Muscle layer of duodenum (tissue), 2 donors: Measurements from ENCODE around the gene RPS6KA3.
A peak's percentile ranks its signal among the peaks of the same experiment; 100 is the strongest.

Experiments used
- H3K27ac ChIP-seq: one replicate; pipeline ENCODE4 v1.7.0; 2013; ENCODE audit warnings: mild to moderate bottlenecking, low read length
- H3K27me3 ChIP-seq: one replicate; pipeline ENCODE4 v1.7.0; 2013; ENCODE audit warnings: low read depth, mild to moderate bottlenecking, control low read depth, low read length
- H3K36me3 ChIP-seq, 2 donors: one replicate each; pipeline ENCODE4 v1.7.0; 2013; ENCODE audit warnings: low read length in 2 of 2, control low read depth in 1 of 2, mild to moderate bottlenecking in 1 of 2; ENCODE audit not compliant: insufficient read depth in 2 of 2, control insufficient read depth in 1 of 2
- H3K4me1 ChIP-seq, 2 donors: one replicate each; pipeline ENCODE4 v1.7.0; 2013; ENCODE audit warnings: low read length in 2 of 2, mild to moderate bottlenecking in 2 of 2, control low read depth in 1 of 2, moderate library complexity in 1 of 2; ENCODE audit not compliant: insufficient read depth in 2 of 2, control insufficient read depth in 1 of 2
- H3K4me3 ChIP-seq, 2 donors: one replicate each; pipeline ENCODE4 v1.7.0; 2013; ENCODE audit warnings: low read length in 2 of 2, low read depth in 1 of 2, mild to moderate bottlenecking in 1 of 2
- H3K9me3 ChIP-seq, 2 donors: one replicate each; pipeline ENCODE4 v1.7.0; 2013; ENCODE audit warnings: low read length in 2 of 2, control low read depth in 1 of 2, mild to moderate bottlenecking in 1 of 2; ENCODE audit not compliant: control insufficient read depth in 1 of 2
- donor health status: healthy.

The RPS6KA3 gene

GRCh38 chrX:20284444-20284843 lies 17.7 kb upstream of the RPS6KA3 start:
- Histone ChIP-seq H3K4me1 (no peaks in the 10 kb centered on the region), H3K27me3 (no peaks in the 10 kb centered on the region), H3K9me3 (no peaks in the 10 kb centered on the region), H3K27ac (no peak overlapping the region), H3K4me3 (no peak overlapping the region), H3K36me3 (no peaks in the 10 kb centered on the region)

DNA sequence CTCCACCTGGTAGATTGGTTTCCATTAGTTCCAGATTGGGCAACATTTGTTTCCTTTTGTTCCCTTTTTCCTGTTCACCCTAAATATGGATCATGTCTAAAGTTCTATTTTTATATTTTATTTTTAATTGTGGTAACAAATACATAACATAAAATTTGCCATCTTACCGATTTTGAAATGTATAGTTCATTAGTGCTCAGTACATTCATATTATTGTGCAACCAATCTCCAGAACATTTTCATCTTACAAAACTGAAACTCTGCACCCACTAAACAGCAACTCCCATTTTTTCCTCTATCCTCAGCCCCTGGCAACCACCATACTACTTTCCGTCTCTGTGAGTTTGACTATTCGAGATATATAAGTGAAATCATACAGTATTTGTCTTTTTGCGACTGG lies 14.2 kb upstream of the RPS6KA3 start:
- no peaks in the 10 kb centered on the region for H3K36me3 ChIP-seq
- no peaks in the 10 kb centered on the region for H3K27me3 ChIP-seq
- no peak overlapping the region for H3K27ac ChIP-seq
- H3K4me1 ChIP-seq, result no peaks in the 10 kb centered on the region
- no peaks in the 10 kb centered on the region for H3K9me3 ChIP-seq
- H3K4me3 ChIP-seq, result no peak overlapping the region

DNA sequence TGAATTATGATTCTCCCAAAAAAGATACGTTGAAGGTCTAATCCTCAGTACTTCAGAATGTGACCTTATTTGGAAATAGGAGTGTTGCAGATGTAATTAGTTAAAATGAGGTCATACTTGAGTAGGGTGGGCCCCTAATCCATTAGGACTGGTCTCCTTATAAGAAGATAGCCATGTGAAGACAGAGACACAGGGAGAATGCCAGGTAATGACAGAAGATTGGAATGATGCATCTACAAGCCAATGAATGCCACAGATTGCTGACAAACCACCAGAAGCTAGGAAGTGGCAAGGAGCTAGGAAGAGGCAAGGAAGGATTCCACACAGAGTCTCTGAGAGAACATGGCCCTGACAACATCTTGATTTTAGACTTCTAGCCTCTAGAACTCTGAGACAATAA lies 7.4 kb upstream of the RPS6KA3 start:
- H3K4me1 ChIP-seq, result no peaks in the 10 kb centered on the region
- no peaks in the 10 kb centered on the region for H3K36me3 ChIP-seq
- no peak overlapping the region for H3K27ac ChIP-seq
- H3K9me3 ChIP-seq, result no peaks in the 10 kb centered on the region
- no peaks in the 10 kb centered on the region for H3K27me3 ChIP-seq
- no peak overlapping the region for H3K4me3 ChIP-seq

DNA sequence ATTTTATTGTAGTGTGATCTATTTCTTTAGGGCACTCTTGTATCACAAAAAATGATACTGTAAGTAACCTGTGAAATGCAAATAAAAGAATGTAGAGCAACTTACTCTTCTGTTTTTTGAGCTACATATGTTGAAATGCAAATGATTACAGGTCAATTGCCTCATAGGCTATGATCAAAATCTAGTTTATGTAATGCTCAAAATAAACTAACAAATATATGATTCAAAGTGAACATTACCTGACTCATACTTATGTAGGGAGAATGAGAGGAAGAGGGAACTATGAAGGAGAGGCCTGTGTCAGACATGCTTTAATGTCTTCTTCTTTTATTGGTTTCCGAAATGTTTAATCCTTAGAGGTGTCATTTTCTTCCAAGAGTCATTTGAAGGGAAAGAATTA lies 5.0 kb upstream of the RPS6KA3 start:
- Histone ChIP-seq H3K27ac (no peak overlapping the region), H3K36me3 (no peaks in the 10 kb centered on the region), H3K9me3 (no peaks in the 10 kb centered on the region)

DNA sequence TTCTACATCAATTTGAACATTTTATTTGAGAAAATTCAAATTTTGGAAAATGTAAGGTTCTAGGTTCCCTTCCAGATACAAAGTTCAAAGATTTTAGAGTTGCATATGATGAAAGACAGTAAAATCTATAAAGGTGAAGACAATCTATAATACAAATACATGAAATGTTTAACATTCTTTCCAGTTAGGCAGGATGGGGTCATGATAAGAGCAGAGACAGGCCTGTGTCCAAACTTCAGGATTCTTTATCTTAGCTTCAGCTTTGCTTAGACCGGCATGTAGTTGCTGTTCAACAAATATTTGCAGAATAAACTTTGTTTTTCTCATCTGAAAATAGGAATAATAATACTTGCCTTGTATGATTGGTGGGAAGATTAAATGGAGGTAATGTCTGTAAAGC lies 4.5 kb upstream of the RPS6KA3 start:
- H3K9me3 ChIP-seq, result no peaks in the 10 kb centered on the region
- no peaks in the 10 kb centered on the region for H3K27me3 ChIP-seq
- H3K4me3 ChIP-seq, result no peak overlapping the region
- no peak overlapping the region for H3K27ac ChIP-seq
- H3K4me1 ChIP-seq, result no peaks in the 10 kb centered on the region
- no peaks in the 10 kb centered on the region for H3K36me3 ChIP-seq

More for the DNA sequence above, 5.0 kb upstream of the RPS6KA3 start:
- Histone ChIP-seq H3K4me1 (no peaks in the 10 kb centered on the region), H3K4me3 (no peak overlapping the region), H3K27me3 (no peaks in the 10 kb centered on the region)

DNA sequence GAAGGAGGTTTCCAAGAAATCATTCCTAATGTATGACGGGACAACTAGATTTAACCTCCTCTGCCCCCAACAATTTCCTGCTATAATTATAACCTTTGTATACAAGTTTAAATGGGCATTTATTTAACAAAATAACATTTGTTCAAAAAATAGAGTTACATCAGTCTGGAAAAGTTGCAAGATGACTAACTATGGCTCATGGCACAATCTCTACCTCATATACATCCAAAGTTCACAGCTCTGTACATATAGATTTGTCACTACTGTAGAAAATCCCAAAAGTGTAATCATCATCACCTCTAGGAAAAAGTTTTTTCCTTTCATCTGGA lies 3.8 kb upstream of the RPS6KA3 start:
- Histone ChIP-seq H3K27ac (no peak overlapping the region), H3K4me1 (no peaks in the 10 kb centered on the region), H3K36me3 (no peaks in the 10 kb centered on the region), H3K27me3 (no peaks in the 10 kb centered on the region), H3K9me3 (no peaks in the 10 kb centered on the region), H3K4me3 (no peak overlapping the region)

GRCh38 chrX:20269848-20270561 lies 3.3 kb upstream of the RPS6KA3 start:
- no peaks in the 10 kb centered on the region for H3K4me1 ChIP-seq
- no peak overlapping the region for H3K4me3 ChIP-seq
- H3K27me3 ChIP-seq, result no peaks in the 10 kb centered on the region
- no peak overlapping the region for H3K27ac ChIP-seq
- no peaks in the 10 kb centered on the region for H3K9me3 ChIP-seq
- no peaks in the 10 kb centered on the region for H3K36me3 ChIP-seq

GRCh38 chrX:20267931-20268701 lies 1.4 kb upstream of the RPS6KA3 start:
- Histone ChIP-seq H3K27me3 (no peaks in the 10 kb centered on the region), H3K9me3 (no peaks in the 10 kb centered on the region), H3K4me1 (peaks cover 6 to 7% of the 10 kb centered on the region in 2 donors), H3K4me3 (peak overlapping the region; percentile 53 to 60), H3K27ac (peak overlapping the region; percentile 45), H3K36me3 (no peaks in the 10 kb centered on the region)

- H3K9me3 ChIP-seq, result no peaks in the 10 kb centered on the region
- H3K4me3 ChIP-seq, result peak overlapping the region; percentile 53 to 60
- H3K27ac ChIP-seq, result peak overlapping the region; percentile 45
Observed at GRCh38 chrX:20267607-20267930, 860 bp upstream of the RPS6KA3 start.

DNA sequence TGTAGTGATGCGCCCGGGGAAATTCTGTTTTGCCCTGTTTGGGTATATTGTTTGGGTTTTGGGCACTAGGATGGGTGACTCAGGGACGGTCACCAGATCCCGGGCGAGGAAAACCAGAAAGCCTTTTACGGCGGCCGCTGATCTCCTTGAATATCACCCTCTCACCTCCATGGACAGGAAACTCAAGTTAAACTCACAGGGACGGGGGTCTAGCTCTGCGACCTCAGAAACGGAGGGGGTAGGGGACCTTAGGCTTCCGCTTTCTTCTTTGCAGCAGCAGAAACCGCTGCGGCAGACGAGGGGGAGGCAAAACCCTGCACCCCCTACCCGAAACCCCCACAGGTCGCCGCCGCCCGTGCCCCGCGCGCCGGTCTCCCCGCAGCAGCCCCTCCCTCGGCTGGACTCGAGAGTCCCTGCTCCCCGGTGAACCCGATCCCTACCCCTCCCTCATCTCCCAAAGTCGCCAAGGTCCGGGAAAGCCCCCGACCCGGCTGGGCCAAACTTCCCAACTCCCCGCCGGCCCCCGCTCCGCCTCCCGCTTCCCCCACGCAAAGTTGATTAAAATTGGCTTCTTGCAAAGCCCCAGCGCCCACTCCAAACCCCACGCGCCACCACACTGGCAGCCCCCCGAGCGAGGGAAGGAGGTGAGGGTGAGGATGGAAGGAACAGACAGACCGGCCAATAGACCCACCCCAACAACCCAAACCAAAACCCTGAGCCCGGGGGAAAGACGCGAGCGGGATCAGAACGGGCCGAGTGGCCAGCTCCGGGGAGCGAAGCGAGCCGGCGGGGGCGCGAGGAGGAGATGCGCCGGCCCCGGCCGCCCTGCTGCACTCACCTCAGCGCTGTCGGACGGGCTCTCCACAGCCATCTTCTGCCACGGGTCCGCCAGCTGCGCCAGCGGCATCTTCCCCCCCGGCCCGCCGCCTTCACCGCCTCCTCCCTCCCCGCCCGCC lies 705 bp downstream of the RPS6KA3 start:
- H3K27me3 ChIP-seq, result no peaks in the 10 kb centered on the region
- H3K9me3 ChIP-seq, result no peaks in the 10 kb centered on the region
- peaks cover 6 to 8% of the 10 kb centered on the region in 2 donors for H3K4me1 ChIP-seq
- peak overlapping the region; percentile 94 for H3K27ac ChIP-seq
- H3K36me3 ChIP-seq, result no peaks in the 10 kb centered on the region
- H3K4me3 ChIP-seq, result peak overlapping the region; percentile 66 to 77

More at GRCh38 chrX:20267607-20267930, 860 bp upstream of the RPS6KA3 start:
- Histone ChIP-seq H3K4me1 (peaks cover 6 to 8% of the 10 kb centered on the region in 2 donors), H3K36me3 (no peaks in the 10 kb centered on the region), H3K27me3 (no peaks in the 10 kb centered on the region)

DNA sequence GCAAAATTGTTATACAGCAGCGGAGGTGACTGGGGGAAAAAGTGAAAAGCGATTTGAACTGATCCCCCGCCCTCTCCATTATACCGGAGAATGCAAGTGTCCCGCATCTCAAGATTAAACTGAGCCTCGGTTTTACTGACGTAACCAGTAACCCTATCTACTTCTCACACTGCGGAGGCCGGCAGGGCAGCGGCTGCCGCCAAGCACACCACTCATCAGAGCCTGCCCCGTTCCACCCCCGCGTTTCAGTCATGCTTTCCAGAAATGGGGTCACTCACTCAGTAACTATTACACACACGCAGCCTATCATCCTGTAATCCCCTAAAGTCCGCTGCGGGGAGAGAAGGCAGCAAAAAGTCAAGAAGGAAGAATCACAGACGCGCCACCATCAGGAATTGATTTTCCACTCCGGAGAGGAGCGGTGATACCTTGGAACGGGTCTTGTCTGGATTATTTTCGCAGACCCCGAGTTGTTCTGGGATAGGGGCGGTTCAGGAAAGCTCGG lies 1.4 kb downstream of the RPS6KA3 start:
- peaks cover 6 to 8% of the 10 kb centered on the region in 2 donors for H3K4me1 ChIP-seq
- peak overlapping the region; percentile 94 for H3K27ac ChIP-seq
- no peaks in the 10 kb centered on the region for H3K27me3 ChIP-seq
- H3K4me3 ChIP-seq, result peak overlapping the region; percentile 66 to 77
- no peaks in the 10 kb centered on the region for H3K36me3 ChIP-seq
- H3K9me3 ChIP-seq, result no peaks in the 10 kb centered on the region
